Transverse colon (tissue), 4 donors: ENCODE measurements around the gene PRICKLE1. TPM values are rescaled to one million over a fixed set of nuclear protein-coding genes. Genes with fewer than 3 reads are reported as not detected.

Experiments used
- DNase-seq: peaks from one replicate; pipeline ENCODE4 v3.0.0-alpha.2; 2019
- H3K27ac ChIP-seq, 4 donors: fragments of 200-600 bp; sonication (generic); 2 replicates each; pipeline ENCODE4 v1.5.1; 2016 to 2018; ENCODE audit warnings: inconsistent platforms in 4 of 4
- H3K27me3 ChIP-seq: fragments of 200-600 bp; sonication (generic); 2 replicates; pipeline ENCODE4 v1.5.1; 2017; ENCODE audit warnings: inconsistent platforms
- H3K36me3 ChIP-seq, 4 donors: fragments of 200-600 bp; sonication (generic); 2 replicates each; pipeline ENCODE4 v1.5.1; 2017 to 2019; ENCODE audit warnings: inconsistent platforms in 4 of 4
- H3K4me1 ChIP-seq, 4 donors: fragments of 200-600 bp; sonication (generic); 2 replicates each; pipeline ENCODE4 v1.5.1; 2017 to 2020; ENCODE audit warnings: inconsistent platforms in 4 of 4
- H3K4me3 ChIP-seq, 4 donors: fragments of 200-600 bp; sonication (generic); 1 replicate in 1 of 4; 2 replicates in 3 of 4; pipeline versions ENCODE4 v1.5.1 to v1.6.1; 2017 to 2019; ENCODE audit warnings: inconsistent platforms in 4 of 4
- H3K9me3 ChIP-seq, 2 donors: fragments of 200-600 bp; sonication (generic); 2 replicates each; pipeline ENCODE4 v1.5.1; 2017 to 2019; ENCODE audit warnings: inconsistent platforms in 2 of 2
- EP300 ChIP-seq: sonication (generic); formaldehyde crosslinking; IDR thresholded peaks from one replicate; pipeline ENCODE4 v1.6.1; 2017; ENCODE audit warnings: antibody characterized with exemption, low read depth
- POLR2A ChIP-seq: fragments of 450-650 bp; IDR thresholded peaks from one replicate; pipeline ENCODE4 v1.6.1; 2016; ENCODE audit warnings: antibody characterized with exemption, mild to moderate bottlenecking, moderate library complexity
- POLR2AphosphoS5 ChIP-seq, 3 donors: sonication (generic); formaldehyde crosslinking; IDR thresholded peaks; one replicate each; pipeline ENCODE4 v1.6.1; 2016; ENCODE audit warnings: antibody characterized with exemption in 3 of 3
- WGBS, 2 donors: methylation state at CpG; one replicate each; pipeline ENCODE4 v1.1.5; 2018; ENCODE audit warnings: low coverage in 1 of 2; 5-methylcytosine and 5-hydroxymethylcytosine counted together
- in situ Hi-C, 4 donors: fragments of 200-750 bp; cut with MboI; loops; one replicate each; pipeline versions ENCODE4 v1.15.0 to v1.15.1; 2017; ENCODE audit warnings: low sequenced_read_pairs in 3 of 4, low pct_ligation_motif_present in 1 of 4, low pct_unique_long_range_greater_than_20kb in 1 of 4
- intact Hi-C: fragments of 100-400 bp; cut with DNase I; formaldehyde crosslinking; loops from one replicate; pipeline ENCODE4 v1.15.1; 2023; ENCODE audit warnings: low total_unique reads
- total RNA-seq, 4 donors: library from RNA; depleted of rRNA; stranded (reverse); fragments of >200 nt; gene quantifications; one replicate each; pipeline ENCODE4 v1.1.0, GENCODE V29; 2016
- TF ChIP-seq, protein P1 (sequence below), 5 experiments: fragments of 200-600 bp in 3 of 5; fragments of 450-650 bp in 2 of 5; sonication (generic) in 3 of 5; IDR thresholded peaks; 1 replicate in 2 of 5; 2 replicates in 3 of 5; pipeline ENCODE4 v1.5.1; 2016 to 2017; ENCODE audit warnings: antibody characterized with exemption in 5 of 5, inconsistent platforms in 3 of 5, mild to moderate bottlenecking in 2 of 5, moderate library complexity in 1 of 5

The PRICKLE1 gene
- total RNA-seq, 4 donors from 2014 or later, result 1.2 to 6.4 (median 2.8) TPM

DNA sequence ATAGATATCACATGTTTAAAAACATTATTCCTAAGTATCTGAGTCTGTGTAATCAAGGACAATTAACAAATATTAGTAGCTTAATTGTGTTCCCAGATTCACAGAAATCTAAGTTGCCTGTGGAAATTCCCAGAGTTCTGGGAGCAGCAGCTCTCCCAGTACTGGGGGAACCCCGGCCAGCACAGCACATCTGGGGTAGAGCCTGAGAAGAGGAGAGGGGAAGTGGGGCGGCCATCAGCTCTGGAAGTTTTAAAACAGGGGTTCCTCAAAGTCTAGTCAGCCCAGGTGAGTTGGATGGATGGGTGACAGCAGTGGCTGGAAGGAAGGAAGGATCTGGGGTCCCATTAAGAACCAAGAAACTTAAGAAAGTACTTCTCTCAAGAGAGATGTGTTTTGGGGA is 24.6 kb downstream of the PRICKLE1 start:
- in situ Hi-C loops (no loop called here), intact Hi-C loops (no loop called here)
- H3K36me3 ChIP-seq, result no peaks in the 10 kb centered on the region
- TF ChIP-seq, protein P1, sequence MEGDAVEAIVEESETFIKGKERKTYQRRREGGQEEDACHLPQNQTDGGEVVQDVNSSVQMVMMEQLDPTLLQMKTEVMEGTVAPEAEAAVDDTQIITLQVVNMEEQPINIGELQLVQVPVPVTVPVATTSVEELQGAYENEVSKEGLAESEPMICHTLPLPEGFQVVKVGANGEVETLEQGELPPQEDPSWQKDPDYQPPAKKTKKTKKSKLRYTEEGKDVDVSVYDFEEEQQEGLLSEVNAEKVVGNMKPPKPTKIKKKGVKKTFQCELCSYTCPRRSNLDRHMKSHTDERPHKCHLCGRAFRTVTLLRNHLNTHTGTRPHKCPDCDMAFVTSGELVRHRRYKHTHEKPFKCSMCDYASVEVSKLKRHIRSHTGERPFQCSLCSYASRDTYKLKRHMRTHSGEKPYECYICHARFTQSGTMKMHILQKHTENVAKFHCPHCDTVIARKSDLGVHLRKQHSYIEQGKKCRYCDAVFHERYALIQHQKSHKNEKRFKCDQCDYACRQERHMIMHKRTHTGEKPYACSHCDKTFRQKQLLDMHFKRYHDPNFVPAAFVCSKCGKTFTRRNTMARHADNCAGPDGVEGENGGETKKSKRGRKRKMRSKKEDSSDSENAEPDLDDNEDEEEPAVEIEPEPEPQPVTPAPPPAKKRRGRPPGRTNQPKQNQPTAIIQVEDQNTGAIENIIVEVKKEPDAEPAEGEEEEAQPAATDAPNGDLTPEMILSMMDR (IDR thresholded peaks at IDR 0.05), result no peak
- no peak for TF ChIP-seq POLR2AphosphoS5 (IDR thresholded peaks at IDR 0.05)
- no peak for TF ChIP-seq EP300
- TF ChIP-seq POLR2A, result no peak
- WGBS, 2 donors, result 70 to 86% methylated on average over 1 to 2 of the region's 2 CpGs
- H3K4me1 ChIP-seq, result no peaks in the 10 kb centered on the region
- H3K4me3 ChIP-seq, result no peak overlapping the region
- no peaks in the 10 kb centered on the region for H3K9me3 ChIP-seq
- H3K27ac ChIP-seq, result no peak overlapping the region
- DNase-seq, result no peak
- no peaks in the 10 kb centered on the region for H3K27me3 ChIP-seq

DNA sequence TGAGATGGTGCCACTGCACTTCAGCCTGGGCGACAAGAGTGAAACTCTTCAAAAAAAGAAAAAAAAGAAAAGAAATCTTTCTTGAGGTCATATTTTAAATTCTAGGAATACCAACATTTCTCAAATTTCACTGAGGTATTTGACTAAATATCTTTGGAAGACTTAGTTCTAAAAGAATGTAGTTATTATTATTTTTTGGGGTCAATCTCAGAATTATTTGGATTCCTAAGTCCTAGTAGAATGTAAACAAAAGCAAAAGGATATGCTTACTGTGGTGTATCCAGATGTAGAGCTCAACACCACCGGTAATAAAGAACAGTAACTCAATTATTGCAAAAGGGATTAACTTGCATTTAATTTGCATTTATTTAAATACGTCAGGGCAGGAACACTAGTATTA is 25.0 kb downstream of the PRICKLE1 start:
- no peaks in the 10 kb centered on the region for H3K27me3 ChIP-seq
- no peak overlapping the region for H3K27ac ChIP-seq
- WGBS, 2 donors, result 68 to 71% methylated on average over 3 of the region's 3 CpGs
- no peaks in the 10 kb centered on the region for H3K9me3 ChIP-seq
- H3K4me3 ChIP-seq, result no peak overlapping the region
- intact Hi-C loops, result no loop called here
- no peak for TF ChIP-seq POLR2A
- TF ChIP-seq, protein P1 (IDR thresholded peaks at IDR 0.05), result no peak
- no peak for TF ChIP-seq EP300
- in situ Hi-C loops, result no loop called here
- no peaks in the 10 kb centered on the region for H3K4me1 ChIP-seq
- H3K36me3 ChIP-seq, result no peaks in the 10 kb centered on the region
- no peak for DNase-seq

DNA sequence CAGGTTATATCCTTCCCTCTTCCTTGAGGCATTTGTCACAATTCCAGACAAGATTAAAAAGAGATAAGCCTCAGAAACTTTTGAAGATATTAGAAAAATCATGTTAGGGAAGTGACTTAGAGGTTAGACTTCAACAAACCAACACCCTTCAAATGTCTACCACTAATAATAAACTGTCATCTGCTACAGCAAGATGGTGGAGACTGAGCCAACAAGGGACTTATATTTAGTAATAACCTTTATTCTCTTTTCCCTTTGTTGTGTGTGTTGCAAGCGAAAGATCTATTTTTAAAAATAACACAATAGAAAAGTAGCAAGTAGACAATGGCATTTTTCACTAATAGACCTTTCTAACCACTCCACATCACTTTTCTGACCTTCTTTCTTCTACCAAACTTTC is 28.6 kb downstream of the PRICKLE1 start:
- DNase-seq, result no peak
- H3K27me3 ChIP-seq, result no peaks in the 10 kb centered on the region
- TF ChIP-seq POLR2AphosphoS5 (IDR thresholded peaks at IDR 0.05), result no peak
- no peak for TF ChIP-seq EP300
- no peak for TF ChIP-seq POLR2A
- TF ChIP-seq, protein P1 (IDR thresholded peaks at IDR 0.05), result no peak
- no peak overlapping the region for H3K27ac ChIP-seq
- H3K36me3 ChIP-seq, result no peaks in the 10 kb centered on the region
- H3K9me3 ChIP-seq, result no peaks in the 10 kb centered on the region
- intact Hi-C loops, result no loop called here
- in situ Hi-C loops, result no loop called here
- H3K4me1 ChIP-seq, result no peaks in the 10 kb centered on the region
- WGBS, 2 donors, result 71 to 85% methylated on average over 1 of the region's 1 CpG
- H3K4me3 ChIP-seq, result no peak overlapping the region

DNA sequence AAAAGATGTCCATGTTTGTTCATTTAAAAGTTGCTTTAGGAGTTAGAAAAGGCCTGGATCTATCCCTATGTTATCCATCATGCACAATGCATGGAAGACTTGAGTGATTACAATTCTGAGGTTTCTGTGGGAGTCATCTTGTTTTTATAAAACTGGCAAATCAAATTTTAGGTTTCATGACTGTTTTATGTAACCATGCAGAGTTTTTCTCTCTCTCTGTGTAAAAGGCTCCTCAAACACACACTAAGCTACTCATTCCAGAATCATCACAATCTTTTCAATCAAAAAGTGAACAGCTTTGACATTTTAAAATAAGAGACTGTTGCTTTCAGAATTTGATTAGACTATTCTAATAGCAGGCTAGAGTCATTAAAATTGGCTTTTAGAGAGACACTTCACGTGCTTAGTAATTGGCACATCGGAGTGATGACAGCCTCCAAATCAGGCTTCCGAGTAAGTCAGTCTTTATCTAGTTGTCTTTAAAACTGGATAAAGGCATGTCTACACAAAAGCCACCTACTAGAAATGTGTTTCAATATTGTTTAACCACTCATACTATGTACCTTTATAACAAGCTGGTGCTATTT is 31.9 kb downstream of the PRICKLE1 start:
- TF ChIP-seq EP300 (no peak), POLR2AphosphoS5 (IDR thresholded peaks at IDR 0.05) (no peak), POLR2A (no peak)
- TF ChIP-seq, protein P1 (IDR thresholded peaks at IDR 0.05), result no peak
- H3K27me3 ChIP-seq, result no peaks in the 10 kb centered on the region
- H3K4me1 ChIP-seq, result no peaks in the 10 kb centered on the region
- intact Hi-C loops (no loop called here), in situ Hi-C loops (no loop called here)
- no peaks in the 10 kb centered on the region for H3K9me3 ChIP-seq
- H3K27ac ChIP-seq, result no peak overlapping the region
- DNase-seq, result no peak
- WGBS, 2 donors, result 62 to 93% methylated on average over 3 of the region's 3 CpGs
- H3K36me3 ChIP-seq, result no peaks in the 10 kb centered on the region
- H3K4me3 ChIP-seq, result no peak overlapping the region
